ENCODE data around the gene SLC37A2.

GRCh38 chr11:125071846-125072217 is 8.7 kb downstream of the SLC37A2 start:
- TF ChIP-seq EZH2 (conservative IDR thresholded peaks at IDR 0.05; ENCODE audit: low read depth, low read length) (no peak), ZNF18 (CRISPR knock-in tag; IDR thresholded peaks at IDR 0.05; ENCODE audit: insufficient replicate concordance) (no peak), FOXO4 (CRISPR knock-in tag; conservative IDR thresholded peaks at IDR 0.05) (no peak), MAFF (IDR thresholded peaks at IDR 0.05; ENCODE audit: low read depth, low read length) (no peak), KLF16 (CRISPR knock-in tag; IDR thresholded peaks at IDR 0.05) (no peak), ATF7 (IDR thresholded peaks at IDR 0.05) (no peak), ATF7 (CRISPR knock-in tag; IDR thresholded peaks at IDR 0.05) (no peak), CTCF (CRISPR knock-in tag; IDR thresholded peaks at IDR 0.05) (no peak), CEBPZ (IDR thresholded peaks at IDR 0.05; ENCODE audit: low read length) (no peak), RERE (CRISPR knock-in tag; IDR thresholded peaks at IDR 0.05; ENCODE audit: low read depth) (no peak), SNAPC2 (CRISPR knock-in tag; IDR thresholded peaks at IDR 0.05) (no peak), PATZ1 (CRISPR knock-in tag; IDR thresholded peaks at IDR 0.05) (no peak)
